ENCODE measurements around the gene PPWD1. TPM values are rescaled to one million over a fixed set of nuclear protein-coding genes. Genes with fewer than 3 reads are reported as not detected.

PPWD1 gene
- total and polyA plus RNA-seq, 5 experiments from 2014 or later: 26.8 to 142 (median 39.5) TPM

DNA sequence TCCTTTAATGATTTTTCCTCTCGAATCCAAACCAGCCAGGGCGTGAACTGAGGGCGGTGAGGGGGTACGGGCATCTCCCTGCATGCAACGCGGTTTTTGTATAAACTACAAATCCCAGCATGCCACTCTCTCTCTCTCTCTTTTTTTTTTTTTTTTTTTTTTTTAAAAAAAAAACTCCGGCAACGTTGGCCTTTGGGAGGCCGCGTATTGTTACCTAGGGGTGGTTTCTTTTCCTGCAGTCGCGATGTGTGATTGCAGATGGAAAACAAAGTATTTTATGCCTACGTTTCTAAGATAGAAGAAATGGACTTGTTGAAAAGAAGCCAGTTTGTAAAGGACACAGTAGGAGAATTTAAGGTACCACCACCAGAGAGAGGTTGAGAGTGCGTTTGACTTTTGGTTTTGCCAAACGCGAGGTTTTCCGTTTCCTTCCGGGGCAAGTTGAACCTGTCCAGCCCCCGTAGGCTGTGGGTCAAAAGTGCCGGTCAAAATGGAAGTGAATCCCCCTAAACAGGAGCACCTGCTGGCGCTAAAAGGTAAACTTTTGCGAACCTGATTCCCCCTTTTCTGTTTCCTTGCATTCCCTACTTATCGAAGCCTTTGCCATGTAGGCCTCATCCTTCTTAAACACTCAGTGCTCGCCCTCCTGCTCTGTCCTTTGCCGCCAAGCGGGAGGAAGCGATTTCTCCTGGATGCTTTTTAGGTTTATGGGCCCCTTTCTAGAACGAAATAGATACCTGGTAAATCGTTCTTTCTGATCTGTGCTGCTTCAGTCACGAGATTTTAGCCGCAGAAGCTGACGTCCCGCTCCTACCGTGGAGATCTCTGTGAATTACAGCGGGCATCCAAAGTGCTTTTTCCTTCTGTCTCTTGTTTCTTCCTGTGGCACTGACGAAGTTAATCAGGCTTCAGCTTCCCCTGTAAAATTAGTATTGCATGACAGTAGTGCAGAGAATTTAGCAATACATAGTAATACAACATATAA is 61.8 kb downstream of the PPWD1 start, which contains the start of the genes SHLD3 and TRAPPC13:
Gene SHLD3 (plus strand): TSS at position 457 of the 985 bp plus-strand sequence. CDS start 4,561 bp downstream, outside the sequence.
Gene TRAPPC13 (plus strand): TSS at position 457 of the 985 bp plus-strand sequence. CDS start 34 bp downstream, at position 491.
- Mint-ChIP-seq H3K4me1 (peaks cover 9 to 61% (median 47%) of the 10 kb centered on the region in 4 donors), H3K27me3 (no peaks in the 10 kb centered on the region), H3K36me3 (peaks cover 0 to 28% (median 2%) of the 10 kb centered on the region in 3 donors), H3K9me3 (no peaks in the 10 kb centered on the region), H3K27ac (peak within 1 kb of the TSS; percentile 95 to 100 (median 99)), H3K4me3 (peak within 1 kb of the TSS; percentile 93 to 100 (median 99))
- POLR2A ChIA-PET: interaction anchor here (0.7 to 4.1 kb wide), 11 partner anchors 13 to 522 kb away, joined by 3 to 64 read pairs (median 4); partner anchors contain the start of genes CENPK, NLN, PPWD1 and SGTB
- DNase-seq (peak; percentile 64 to 96 (median 88)), ATAC-seq (peak; percentile 71 to 73)

DNA sequence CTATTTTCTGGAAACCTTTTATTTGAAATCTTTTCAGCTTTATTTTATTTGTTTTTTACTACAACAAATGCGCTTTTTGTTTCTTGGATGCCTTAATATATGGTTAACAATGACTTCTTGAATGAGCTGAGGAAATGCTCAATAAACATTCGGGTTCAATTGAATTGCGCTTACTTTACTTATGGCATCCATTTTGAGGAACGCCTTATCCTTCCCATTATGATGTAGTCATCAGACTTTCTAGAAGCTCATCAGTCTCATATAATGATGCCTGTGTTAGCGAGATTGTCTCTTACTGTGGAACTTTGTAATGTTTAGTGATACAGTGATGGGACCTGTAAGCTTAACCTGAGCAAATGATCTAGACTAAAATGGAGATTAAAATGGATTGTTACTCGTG is 62.6 kb downstream of the PPWD1 start:
- POLR2A ChIA-PET: interaction anchor here (3.6 to 4.1 kb wide), 2 partner anchors 62 to 96 kb away, joined by 25 to 64 read pairs; partner anchors contain the start of genes CENPK, NLN, PPWD1 and SGTB
- Mint-ChIP-seq H3K4me1 (peaks cover 9 to 58% (median 44%) of the 10 kb centered on the region in 4 donors), H3K9me3 (no peaks in the 10 kb centered on the region), H3K4me3 (peak overlapping the region; percentile 52 to 100 (median 98)), H3K36me3 (peaks cover 0 to 24% (median 2%) of the 10 kb centered on the region in 3 donors), H3K27me3 (no peaks in the 10 kb centered on the region), H3K27ac (peak overlapping the region; percentile 4 to 99 (median 92))
- DNase-seq (no peak), ATAC-seq (no peak)

DNA sequence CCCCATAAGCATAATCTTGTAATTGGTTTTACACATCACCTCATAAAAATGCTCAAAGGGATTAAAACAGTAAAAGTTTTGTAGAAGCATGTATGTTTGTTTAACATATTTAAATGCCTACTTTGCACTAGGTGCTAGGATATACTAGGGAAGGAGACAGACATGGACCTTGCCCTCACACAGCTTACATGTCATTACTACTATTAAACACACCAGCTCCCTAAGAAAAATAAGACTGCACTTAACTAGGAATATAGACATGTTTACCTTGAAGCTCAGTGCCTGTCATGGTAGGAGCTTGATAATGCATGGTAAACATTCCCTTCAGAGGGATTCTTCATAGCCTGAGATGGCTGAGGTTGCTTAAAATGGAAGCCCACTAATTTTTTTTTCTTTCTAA is 67.9 kb downstream of the PPWD1 start:
- DNase-seq: no peak
- POLR2A ChIA-PET: no interaction called here
- H3K27ac Mint-ChIP-seq: peak overlapping the region in 2 of 10 donors; percentile 48 to 56
- no peaks in the 10 kb centered on the region for H3K9me3 Mint-ChIP-seq
- H3K27me3 Mint-ChIP-seq: no peaks in the 10 kb centered on the region
- H3K36me3 Mint-ChIP-seq: peaks cover 0 to 32% (median 2%) of the 10 kb centered on the region in 3 donors
- H3K4me1 Mint-ChIP-seq: peaks cover 6 to 33% (median 14%) of the 10 kb centered on the region in 4 donors
- no peak for ATAC-seq
- no peak overlapping the region for H3K4me3 Mint-ChIP-seq

Other genes with a start within 250 kb of the PPWD1 start
- gene ADAMTS6, start 81.4 kb upstream of the PPWD1 start, total RNA-seq: 1 to 10 TPM; 7.7 to 9.6 TPM
- gene ADAMTS6, start 81.4 kb upstream of the PPWD1 start, polyA plus RNA-seq: under 1 TPM; 0.25 to 0.66 (median 0.51) TPM
- gene CENPK, start 128 bp upstream of the PPWD1 start, total RNA-seq: 10 to 100 TPM; 69.5 to 71.0 TPM
- gene CENPK, start 128 bp upstream of the PPWD1 start, polyA plus RNA-seq: 10 to 100 TPM; 28.6 to 39.8 (median 32.7) TPM
- gene TRIM23, start 61.0 kb downstream of the PPWD1 start, total RNA-seq: 10 to 100 TPM; 24.8 to 29.6 TPM
- 10 to 100 TPM; 11.6 to 16.0 (median 12.9) TPM for gene TRIM23, start 61.0 kb downstream of the PPWD1 start, polyA plus RNA-seq
- 1 to 10 TPM; 7.8 to 9.9 TPM for gene SHLD3, start 61.7 kb downstream of the PPWD1 start, total RNA-seq
- 1 to 10 TPM; 2.6 to 7.2 (median 2.9) TPM for gene SHLD3, start 61.7 kb downstream of the PPWD1 start, polyA plus RNA-seq
- 10 to 100 TPM; 21.6 to 26.2 TPM for gene TRAPPC13, start 61.7 kb downstream of the PPWD1 start, total RNA-seq
- gene TRAPPC13, start 61.7 kb downstream of the PPWD1 start, polyA plus RNA-seq: 10 to 100 TPM; 17.3 to 19.7 (median 18.1) TPM
- gene SGTB, start 158.8 kb downstream of the PPWD1 start, total RNA-seq: 10 to 100 TPM; 51.4 to 53.8 TPM
- gene SGTB, start 158.8 kb downstream of the PPWD1 start, polyA plus RNA-seq: 10 to 100 TPM; 12.5 to 15.4 (median 15.0) TPM
- 1 to 10 TPM; 4.4 to 7.2 TPM for gene NLN, start 158.9 kb downstream of the PPWD1 start, total RNA-seq
- gene NLN, start 158.9 kb downstream of the PPWD1 start, polyA plus RNA-seq: 1 to 10 TPM; 2.3 to 4.9 (median 3.7) TPM

All from naive thymus-derived CD8-positive, alpha-beta T cell (primary cell).